NT2/D1 (cell line): ENCODE results near the gene KYAT1.

Experiments
- DNase-seq: peaks from one replicate; pipeline ENCODE4 v3.0.0-alpha.2; 2011; ENCODE audit warnings: low read depth, low spot score
- H3K27me3 ChIP-seq: 2 replicates; pipeline ENCODE4 v1.6.0; 2011; ENCODE audit warnings: mild to moderate bottlenecking; ENCODE audit not compliant: insufficient read length, insufficient read depth
- H3K36me3 ChIP-seq: 2 replicates; pipeline ENCODE4 v1.6.1; 2011; ENCODE audit warnings: mild to moderate bottlenecking, low read length, mixed read lengths; ENCODE audit not compliant: insufficient read depth, insufficient read length
- H3K4me1 ChIP-seq: 2 replicates; pipeline ENCODE4 v1.5.1; 2011; ENCODE audit not compliant: insufficient read depth, insufficient read length
- H3K4me3 ChIP-seq: 2 replicates; pipeline ENCODE4 v1.5.1; 2011; ENCODE audit warnings: low read depth; ENCODE audit not compliant: insufficient read length
- H3K9ac ChIP-seq: 2 replicates; pipeline ENCODE4 v1.6.0; 2011; ENCODE audit warnings: low read depth; ENCODE audit not compliant: insufficient read length
- H3K9me3 ChIP-seq: 2 replicates; pipeline ENCODE4 v1.5.1; 2011; ENCODE audit warnings: mild to moderate bottlenecking, low read length; ENCODE audit not compliant: insufficient read depth
- SUZ12 ChIP-seq: IDR thresholded peaks from 2 replicates; pipeline ENCODE4 v1.6.1; 2011; ENCODE audit not compliant: insufficient read length, insufficient read depth; ENCODE audit errors: extremely low read depth
- YY1 ChIP-seq: IDR thresholded peaks from 2 replicates; pipeline ENCODE4 v1.6.1; 2011; ENCODE audit not compliant: insufficient read length, insufficient read depth
- ZNF274 ChIP-seq: IDR thresholded peaks from 2 replicates; pipeline ENCODE4 v1.6.1; 2011; ENCODE audit warnings: mild to moderate bottlenecking, low read depth, low read length

KYAT1 gene

DNA sequence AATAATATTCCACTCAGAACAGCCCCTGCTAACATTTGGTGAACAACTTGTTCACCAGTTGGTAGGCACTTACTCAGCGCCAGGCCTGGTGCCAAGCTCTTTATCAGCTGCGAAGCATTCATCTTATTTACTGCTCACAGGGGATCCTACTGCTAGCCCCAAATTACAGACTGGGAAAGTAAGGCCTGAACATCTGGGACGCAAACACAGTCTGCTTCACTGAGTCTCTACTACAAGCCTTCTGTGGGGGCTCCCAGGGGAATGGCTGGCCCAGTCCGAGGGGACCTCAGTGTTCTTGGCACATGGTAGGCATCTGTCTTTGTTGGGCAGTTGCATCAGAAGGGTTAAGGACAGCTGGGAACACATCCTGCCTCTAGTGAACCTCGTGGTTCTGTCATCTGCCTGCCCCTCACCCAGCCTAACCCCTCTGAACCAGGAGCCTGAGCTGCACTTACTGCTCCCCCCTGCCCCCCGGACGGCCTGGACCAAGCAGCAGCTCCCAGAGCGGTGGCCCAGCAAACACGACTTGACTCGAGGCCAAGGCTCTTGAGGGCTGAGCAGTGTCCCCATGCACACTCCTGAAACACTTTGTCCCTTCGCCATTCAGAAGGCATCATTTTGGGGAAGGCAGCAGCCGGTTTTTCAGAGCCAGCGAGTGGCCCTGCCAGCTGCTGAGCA lies 38.8 kb upstream of the KYAT1 start, which contains the start of gene PHYHD1:
Gene PHYHD1, plus strand, starts transcription at position 602 of the 678 bp plus-strand sequence. CDS start 1,342 bp downstream, outside the sequence.
- no peak for TF ChIP-seq SUZ12
- peak within 1 kb of the TSS; percentile 3 for H3K4me3 ChIP-seq
- no peaks in the 10 kb centered on the region for H3K27me3 ChIP-seq
- H3K9ac ChIP-seq: peak within 1 kb of the TSS; percentile 89
- DNase-seq: no peak
- peaks cover 20% of the 10 kb centered on the region for H3K4me1 ChIP-seq
- H3K36me3 ChIP-seq: peaks cover 40% of the 10 kb centered on the region
- H3K9me3 ChIP-seq: no peaks in the 10 kb centered on the region

DNA sequence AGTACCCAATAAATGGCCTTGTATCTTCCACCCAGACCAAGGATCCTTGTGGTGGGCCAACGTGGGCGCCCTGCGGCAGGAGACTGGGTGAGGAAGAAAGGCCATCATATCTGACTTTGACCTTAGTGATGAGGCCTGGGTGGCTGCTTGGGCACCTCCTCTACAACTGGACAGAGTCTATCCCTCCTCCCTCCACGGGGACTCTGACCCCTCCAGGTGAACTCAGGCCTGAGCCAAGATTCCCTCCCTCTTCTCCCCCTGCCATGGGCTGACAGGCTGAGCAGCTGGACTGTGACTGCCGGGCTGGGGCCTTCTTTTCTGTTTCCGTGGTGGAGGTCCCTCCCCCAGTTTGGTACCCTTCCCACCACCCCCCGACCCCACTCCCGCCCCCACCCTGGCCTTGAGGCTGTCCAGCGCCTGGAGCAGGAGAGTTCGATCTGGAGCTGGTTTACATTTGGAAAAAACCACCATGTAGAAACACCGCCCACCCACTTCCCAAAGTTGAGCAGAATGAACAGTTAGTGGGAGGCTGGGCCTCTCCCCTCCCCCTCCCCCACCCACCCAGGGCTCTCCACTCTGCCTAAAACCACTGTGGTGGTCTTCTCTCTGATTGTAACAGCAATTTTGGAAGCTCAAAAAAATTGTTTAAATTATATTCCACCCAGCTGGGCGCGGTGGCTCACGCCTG lies 37.8 kb upstream of the KYAT1 start:
- Histone ChIP-seq H3K36me3 (peaks cover 47% of the 10 kb centered on the region), H3K4me3 (no peak overlapping the region), H3K27me3 (no peaks in the 10 kb centered on the region), H3K4me1 (peaks cover 23% of the 10 kb centered on the region), H3K9ac (peak overlapping the region; percentile 12), H3K9me3 (no peaks in the 10 kb centered on the region)
- TF ChIP-seq ZNF274 (no peak), YY1 (no peak), SUZ12 (no peak)
- no peak for DNase-seq

DNA sequence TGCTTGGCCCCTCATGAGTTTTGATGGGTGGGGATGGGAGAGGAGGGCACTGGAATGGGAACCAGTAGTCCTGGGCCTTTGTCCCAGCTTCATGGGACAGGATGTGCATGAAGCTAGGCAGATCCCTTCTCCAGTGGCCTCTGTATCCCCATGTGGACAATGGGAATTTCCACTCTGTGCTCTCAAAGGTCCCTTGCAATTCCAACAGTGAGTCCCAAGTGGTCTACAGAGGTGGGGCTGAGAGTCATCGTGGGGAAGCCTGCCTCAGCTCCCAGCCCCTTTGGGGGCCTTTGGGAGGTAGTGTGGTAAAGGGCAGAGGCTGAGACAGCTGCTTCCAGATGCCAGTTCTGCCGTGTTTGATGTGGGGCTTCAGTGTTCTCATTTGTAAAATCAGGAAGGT lies 37.2 kb upstream of the KYAT1 start:
- no peaks in the 10 kb centered on the region for H3K9me3 ChIP-seq
- H3K4me1 ChIP-seq: peaks cover 26% of the 10 kb centered on the region
- DNase-seq: no peak
- TF ChIP-seq SUZ12 (no peak), YY1 (no peak), ZNF274 (no peak)
- no peak overlapping the region for H3K4me3 ChIP-seq
- no peak overlapping the region for H3K9ac ChIP-seq
- H3K27me3 ChIP-seq: no peaks in the 10 kb centered on the region
- peaks cover 53% of the 10 kb centered on the region for H3K36me3 ChIP-seq

DNA sequence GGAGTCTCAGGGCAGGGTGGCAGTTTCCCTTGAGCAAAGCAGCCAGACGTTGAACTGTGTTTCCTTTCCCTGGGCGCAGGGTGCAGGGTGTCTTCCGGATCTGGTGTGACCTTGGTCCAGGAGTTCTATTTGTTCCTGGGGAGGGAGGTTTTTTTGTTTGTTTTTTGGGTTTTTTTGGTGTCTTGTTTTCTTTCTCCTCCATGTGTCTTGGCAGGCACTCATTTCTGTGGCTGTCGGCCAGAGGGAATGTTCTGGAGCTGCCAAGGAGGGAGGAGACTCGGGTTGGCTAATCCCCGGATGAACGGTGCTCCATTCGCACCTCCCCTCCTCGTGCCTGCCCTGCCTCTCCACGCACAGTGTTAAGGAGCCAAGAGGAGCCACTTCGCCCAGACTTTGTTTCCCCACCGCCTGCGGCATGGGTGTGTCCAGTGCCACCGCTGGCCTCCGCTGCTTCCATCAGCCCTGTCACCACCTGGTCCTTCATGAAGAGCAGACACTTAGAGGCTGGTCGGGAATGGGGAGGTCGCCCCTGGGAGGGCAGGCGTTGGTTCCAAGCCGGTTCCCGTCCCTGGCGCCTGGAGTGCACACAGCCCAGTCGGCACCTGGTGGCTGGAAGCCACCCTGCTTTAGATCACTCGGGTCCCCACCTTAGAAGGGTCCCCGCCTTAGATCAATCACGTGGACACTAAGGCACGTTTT lies 35.5 kb upstream of the KYAT1 start:
- Histone ChIP-seq H3K27me3 (no peaks in the 10 kb centered on the region), H3K9ac (no peak overlapping the region), H3K36me3 (peaks cover 65% of the 10 kb centered on the region), H3K9me3 (no peaks in the 10 kb centered on the region), H3K4me3 (no peak overlapping the region), H3K4me1 (peaks cover 38% of the 10 kb centered on the region)
- no peak for TF ChIP-seq ZNF274
- no peak for TF ChIP-seq SUZ12
- no peak for TF ChIP-seq YY1
- DNase-seq: no peak

DNA sequence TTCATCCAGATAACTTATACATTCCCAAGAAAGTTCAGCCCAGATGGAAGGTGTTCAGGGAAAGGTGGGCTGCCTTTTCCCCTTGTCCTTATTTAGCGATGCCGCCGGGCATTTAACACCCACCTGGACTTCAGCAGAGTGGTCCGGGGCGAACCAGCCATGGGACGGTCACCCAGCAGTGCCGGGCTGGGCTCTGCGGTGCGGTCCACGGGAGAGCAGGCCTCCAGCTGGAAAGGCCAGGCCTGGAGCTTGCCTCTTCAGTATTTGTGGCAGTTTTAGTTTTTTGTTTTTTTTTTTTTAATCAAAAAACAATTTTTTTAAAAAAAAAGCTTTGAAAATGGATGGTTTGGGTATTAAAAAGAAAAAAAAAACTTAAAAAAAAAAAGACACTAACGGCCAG lies 35.0 kb upstream of the KYAT1 start:
- peaks cover 65% of the 10 kb centered on the region for H3K36me3 ChIP-seq
- H3K9ac ChIP-seq: no peak overlapping the region
- TF ChIP-seq SUZ12 (no peak), YY1 (no peak), ZNF274 (no peak)
- DNase-seq: no peak
- H3K9me3 ChIP-seq: no peaks in the 10 kb centered on the region
- H3K27me3 ChIP-seq: no peaks in the 10 kb centered on the region
- peaks cover 40% of the 10 kb centered on the region for H3K4me1 ChIP-seq
- no peak overlapping the region for H3K4me3 ChIP-seq

DNA sequence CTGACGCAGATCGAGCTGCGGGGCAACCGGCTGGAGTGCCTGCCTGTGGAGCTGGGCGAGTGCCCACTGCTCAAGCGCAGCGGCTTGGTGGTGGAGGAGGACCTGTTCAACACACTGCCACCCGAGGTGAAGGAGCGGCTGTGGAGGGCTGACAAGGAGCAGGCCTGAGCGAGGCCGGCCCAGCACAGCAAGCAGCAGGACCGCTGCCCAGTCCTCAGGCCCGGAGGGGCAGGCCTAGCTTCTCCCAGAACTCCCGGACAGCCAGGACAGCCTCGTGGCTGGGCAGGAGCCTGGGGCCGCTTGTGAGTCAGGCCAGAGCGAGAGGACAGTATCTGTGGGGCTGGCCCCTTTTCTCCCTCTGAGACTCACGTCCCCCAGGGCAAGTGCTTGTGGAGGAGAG lies 34.5 kb upstream of the KYAT1 start:
- no peak for DNase-seq
- Histone ChIP-seq H3K9me3 (no peaks in the 10 kb centered on the region), H3K4me3 (no peak overlapping the region), H3K4me1 (peaks cover 41% of the 10 kb centered on the region), H3K36me3 (peaks cover 65% of the 10 kb centered on the region), H3K9ac (peak overlapping the region; percentile 53), H3K27me3 (no peaks in the 10 kb centered on the region)
- no peak for TF ChIP-seq SUZ12
- no peak for TF ChIP-seq YY1
- no peak for TF ChIP-seq ZNF274

DNA sequence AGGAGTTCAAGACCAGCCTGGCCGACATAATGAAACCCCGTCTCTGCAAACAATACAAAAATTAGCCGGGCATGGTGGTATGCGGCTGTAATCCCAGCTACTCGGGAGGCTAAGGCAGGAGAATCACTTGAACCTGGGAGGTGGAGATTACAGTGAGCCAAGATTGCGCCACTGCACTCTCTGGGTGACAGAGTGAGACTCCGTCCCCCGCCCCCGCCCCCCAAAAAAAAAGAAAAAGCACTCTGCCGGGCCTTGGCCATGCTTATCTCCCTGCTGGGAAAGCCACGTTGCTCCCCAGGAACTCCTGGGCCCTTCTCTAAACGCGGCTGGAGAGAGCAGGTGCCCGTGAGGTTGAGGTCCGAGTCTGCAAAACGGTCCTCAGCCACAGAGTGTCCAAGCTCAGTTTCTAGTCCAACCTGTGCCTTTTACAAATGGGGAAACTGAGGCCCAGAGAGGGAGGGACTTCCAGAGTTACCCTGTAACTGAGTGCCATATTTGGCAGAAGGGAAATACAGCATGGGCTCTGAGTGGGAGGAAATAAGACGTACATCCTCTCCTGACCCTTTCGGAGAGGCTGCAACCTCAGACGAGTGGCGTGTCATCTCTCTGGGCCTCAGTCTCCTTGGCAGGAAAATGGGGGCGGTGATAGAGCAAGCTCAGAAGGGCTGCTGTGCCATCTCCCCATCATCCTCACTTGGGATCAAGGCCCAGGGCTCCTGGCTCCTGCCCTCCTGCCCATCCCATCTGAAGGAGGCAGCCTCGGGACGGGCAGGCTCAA lies 32.4 kb upstream of the KYAT1 start:
- H3K9me3 ChIP-seq: no peaks in the 10 kb centered on the region
- H3K36me3 ChIP-seq: peaks cover 80% of the 10 kb centered on the region
- H3K27me3 ChIP-seq: no peaks in the 10 kb centered on the region
- no peak for TF ChIP-seq ZNF274
- TF ChIP-seq YY1: no peak
- no peak for TF ChIP-seq SUZ12
- no peak overlapping the region for H3K9ac ChIP-seq
- peaks cover 42% of the 10 kb centered on the region for H3K4me1 ChIP-seq
- DNase-seq: no peak
- no peak overlapping the region for H3K4me3 ChIP-seq
